Activated CD4-positive, alpha-beta T cell treated with anti-CD3 and anti-CD28 coated beads for 4 hours (primary cell): ENCODE results near the gene NDUFA8.

Experiments
- DNase-seq, 2 donors: peaks; one replicate each; pipeline ENCODE4 v3.0.0-alpha.2; 2020

Gene NDUFA8

DNA sequence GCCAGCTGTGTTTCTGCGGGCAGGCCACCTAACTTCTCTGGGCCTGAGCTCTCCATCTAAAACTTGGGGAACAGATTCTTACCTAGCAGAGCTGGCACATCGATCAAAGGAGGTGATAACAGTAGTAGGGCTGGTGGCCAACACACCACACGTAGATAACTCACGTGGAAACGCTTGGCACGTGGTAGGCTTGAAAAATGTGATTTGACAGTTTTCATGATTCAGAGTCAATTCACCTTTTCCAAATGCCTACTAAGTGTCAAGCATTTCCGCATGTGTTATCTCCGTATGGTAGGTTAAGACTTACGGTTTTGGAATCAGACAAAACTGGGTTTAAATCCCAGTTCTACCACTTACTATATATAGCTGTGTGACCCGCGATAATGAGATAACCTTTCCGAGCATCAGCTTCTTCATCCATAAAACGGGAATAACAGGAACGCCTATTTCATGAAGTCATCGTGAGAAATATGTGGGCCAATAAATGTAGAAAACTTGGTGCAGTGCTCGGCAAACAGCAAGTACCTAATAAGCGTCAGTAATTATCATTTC, 25.5 kb downstream of the NDUFA8 start:
- no peak for DNase-seq

DNA sequence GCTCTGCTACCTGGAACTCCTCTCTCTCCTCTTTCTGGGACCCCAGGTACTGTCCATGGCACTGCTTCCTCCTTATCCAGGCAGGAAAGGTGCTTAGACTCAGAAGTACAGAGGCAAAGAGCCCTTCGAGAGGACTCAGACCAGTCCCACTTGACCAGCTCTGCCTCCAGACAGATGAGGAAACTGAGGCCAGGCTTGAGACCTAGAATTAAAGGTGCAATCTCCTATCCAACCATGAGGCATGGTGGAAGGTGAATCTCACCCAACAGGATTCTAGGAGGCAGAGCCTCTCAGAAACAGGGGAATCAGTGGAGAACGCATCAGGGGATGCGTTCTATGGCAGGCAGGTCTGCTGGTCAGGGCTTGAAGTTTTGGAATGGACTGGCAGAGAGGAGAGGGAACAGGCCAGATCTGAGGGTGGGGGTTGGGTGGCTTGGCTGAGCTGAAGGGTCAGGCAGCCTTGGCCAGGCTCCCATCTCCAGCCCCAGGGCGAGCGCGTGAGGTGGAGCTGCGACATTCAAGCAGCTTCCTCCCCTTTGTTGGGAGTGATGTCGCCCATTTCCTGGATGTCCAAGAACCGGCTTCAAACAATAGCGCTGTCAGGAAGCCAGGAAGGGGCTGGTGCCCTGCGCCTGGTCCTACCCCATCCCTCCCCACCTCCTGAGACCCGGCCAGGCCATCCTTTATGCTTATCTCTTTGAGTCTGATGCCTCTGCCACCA, 26.2 kb downstream of the NDUFA8 start:
- no peak for DNase-seq

DNA sequence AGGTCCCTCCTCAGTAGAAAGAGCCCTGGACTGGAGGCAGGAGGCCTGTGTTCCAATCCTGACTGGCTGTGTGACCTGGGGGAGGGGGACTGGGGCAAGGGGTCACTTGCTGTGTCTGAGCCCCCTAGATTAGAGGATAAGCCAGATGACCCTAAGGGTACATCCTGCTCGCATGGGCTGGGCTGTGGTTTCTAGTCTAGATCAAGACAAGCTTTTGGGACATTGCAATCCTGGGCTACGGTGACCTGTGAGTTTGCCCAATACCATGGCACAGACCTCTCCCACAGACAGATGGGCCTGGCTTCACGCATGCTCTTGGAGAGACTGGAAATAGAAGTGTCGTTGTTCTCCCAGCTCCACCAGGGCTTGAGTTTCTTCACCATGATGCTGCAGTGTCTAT, 27.0 kb downstream of the NDUFA8 start:
- DNase-seq = no peak

DNA sequence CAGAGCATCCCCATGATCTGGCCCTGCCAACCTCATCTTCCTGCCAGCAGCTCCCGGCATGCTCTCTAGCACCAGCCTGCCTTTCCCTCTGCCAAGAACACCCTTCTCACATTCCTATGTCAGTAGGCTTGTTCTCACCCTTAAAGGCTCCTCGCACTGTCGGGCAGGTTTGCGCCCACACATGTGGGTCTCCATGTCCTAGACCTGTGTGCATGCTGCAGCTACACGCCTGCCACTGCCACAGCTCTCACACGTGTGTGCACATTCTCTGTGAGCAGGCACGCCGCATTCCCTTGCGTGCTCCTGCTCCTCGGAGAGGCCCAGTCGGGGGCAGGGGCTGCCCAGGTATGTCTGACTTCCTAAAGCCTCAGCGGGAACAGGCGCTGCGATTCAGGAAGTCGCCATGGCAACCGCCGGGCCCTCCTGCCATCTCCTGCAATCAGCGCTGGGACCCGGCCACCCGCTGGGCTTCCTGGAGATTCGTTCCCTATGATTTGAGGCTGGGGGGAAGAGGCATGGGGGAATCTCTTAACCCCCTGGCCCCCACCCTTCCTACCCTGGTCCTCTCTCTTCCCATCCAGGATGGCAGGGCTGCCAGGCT, 28.1 kb downstream of the NDUFA8 start:
- no peak for DNase-seq

DNA sequence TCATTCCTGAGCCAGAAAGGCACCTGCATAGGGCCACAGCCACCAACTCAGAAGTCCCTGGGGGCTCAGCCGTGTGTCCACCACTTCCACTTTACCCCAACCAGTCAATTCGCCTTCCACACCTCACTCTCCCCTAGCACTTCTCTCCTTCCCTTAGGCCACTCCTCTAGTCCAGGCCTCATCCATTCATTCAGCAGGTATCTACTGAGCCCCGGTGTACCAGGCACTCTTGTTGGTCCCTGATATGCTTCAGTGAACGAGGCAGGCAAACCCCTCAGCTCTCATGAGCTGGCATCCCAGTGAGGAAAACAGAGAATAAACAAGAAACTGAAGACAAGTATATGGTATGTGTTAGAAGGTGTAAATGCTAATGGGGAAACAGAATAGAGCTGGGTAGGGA, 28.7 kb downstream of the NDUFA8 start:
- DNase-seq = no peak

DNA sequence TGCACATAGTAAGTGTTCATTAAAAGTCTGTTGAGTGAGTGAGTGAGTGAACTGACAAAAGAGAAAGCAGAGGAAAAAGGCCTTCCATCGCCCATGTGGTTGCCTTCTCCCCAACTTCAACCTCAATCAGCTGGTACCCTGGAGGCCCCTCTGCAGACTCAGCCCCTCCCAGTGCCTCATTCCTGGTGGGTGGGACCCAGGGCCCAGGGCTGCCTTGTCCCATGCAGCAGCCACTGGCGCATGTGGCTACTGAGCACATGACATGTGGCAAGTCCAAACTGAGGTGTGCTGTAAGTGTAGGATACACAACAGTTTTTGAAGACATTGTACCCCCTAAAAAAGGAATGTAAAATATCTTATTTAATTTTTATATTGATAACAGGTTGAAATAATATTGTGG, 29.6 kb downstream of the NDUFA8 start:
- no peak for DNase-seq

DNA sequence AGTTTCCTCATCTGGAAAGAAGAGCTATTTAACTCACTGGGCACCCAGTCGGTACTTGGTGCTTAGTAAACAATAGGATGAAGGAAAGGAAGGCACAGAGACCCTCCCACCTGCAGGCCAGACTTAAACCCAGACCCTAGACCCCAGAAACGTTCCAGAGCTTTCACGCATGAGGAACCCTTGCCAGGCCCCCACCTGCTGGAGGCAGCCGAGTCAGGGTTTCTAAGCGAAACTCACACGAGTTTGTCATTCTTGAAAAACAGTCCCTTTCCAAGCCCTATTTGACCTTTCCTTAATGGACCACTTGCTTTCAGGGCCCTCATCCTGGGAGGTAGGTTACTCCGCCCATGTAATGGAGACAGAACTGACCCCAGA, 30.6 kb downstream of the NDUFA8 start:
- no peak for DNase-seq

DNA sequence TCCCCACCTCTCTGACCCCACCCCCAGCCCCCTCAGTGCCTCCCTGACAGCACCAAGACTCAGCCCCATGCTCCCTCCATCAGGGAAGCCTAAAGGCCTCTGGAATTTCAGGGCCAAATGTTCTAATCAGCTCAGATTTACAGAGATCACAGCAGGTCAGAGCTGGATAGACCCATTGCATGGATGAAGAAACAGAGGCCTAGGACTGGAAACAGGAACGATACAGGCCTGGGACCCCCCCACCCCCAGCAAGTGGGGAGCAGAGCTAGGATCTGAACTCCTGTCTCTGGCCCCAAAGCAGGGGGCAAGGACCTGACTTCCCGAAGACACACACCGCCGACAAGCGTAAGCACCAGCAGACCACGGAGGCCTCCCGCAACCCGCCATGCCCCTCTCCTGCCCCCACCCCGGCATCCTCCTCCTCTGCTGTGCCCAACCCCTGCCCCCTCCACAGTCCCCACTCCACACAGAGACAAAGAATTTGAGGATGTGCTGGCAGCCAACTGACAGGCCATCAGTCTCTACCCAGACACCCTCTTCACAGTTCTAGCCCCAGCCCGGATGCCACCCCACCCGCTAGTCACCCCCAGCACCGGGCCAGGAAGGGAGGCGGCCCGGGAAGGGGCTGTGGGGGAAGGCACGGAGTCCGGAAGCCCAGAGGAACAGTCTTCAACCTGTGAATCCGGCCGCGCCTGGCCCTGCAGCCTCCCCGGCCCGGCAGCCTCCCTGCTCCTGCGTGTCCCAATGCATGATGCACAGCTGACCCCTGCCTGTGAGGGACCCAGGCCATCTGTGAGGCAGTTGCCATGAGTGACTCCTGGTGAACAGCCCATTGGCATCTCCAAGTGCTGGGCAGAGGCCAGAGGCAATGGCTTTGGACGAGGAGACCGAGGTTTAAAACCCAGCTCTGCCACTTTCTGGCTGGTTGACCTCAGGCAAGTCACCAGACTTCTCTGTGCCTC, 31.3 kb downstream of the NDUFA8 start:
- DNase-seq = no peak

DNA sequence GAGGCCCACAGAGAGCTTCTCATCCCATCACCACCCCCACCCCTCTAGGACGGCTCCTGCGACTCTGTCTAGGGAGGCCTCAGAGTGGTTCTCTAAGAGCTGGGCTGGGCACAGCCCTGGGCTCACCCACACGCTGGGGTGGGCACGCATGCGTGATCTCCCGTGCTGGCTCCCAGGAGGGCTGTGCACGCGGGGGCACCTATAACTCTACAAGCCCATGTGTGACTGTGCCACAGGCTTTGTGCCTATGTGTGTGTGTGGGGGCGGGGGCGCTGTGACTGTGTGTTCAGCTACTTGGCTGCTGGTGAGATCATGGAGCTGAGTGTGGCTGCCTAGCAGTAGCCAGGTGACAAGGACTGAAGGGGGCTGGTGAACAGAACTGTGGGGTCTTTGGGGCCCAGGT, 32.2 kb downstream of the NDUFA8 start:
- DNase-seq = peak in 1 of 2 donors; percentile 27

DNA sequence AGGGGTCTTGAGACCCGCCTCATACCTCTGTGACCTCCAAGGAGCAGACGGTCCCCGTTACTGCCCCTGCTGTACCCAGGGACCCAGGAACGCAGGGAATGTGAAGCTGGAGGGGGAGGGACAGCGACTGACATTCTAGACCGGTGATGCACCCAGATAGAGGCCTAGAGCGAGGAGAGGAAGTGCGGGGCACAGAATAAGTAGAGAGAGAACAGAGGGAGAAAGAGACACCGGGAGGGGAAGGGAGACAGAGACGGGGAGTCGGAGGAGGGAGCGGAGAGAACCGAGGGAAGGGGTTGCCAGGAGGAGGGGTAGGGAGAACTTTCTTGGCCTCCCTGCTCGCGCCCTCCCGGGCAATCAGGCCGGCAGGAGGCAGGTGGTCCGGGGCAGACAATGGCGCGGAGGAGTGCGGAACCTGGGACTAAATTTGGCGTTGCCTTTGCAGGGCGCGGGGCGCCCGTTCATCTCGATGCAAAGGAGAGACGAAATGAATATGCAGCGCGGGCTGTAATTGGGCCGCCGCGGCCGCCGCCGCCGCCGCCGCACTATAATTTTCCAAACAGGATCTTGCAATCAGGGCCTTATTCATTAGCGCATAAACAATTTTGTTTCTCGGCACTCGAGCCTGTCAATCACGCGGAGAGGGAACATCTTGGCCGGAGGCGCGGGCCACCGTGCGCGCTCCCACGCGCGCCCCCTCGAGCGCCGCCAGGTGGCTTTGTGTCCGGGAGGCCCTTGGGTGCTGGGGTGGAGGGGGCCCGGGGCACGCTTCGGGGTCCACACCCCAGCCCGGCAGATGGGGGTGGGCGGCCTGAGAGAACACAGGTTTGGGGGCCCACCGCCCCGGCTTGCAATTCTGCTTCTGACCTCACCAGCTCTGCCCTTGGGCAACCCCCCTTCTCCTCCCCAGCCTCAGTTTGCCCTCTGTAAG, 33.0 kb downstream of the NDUFA8 start:
- no peak for DNase-seq

DNA sequence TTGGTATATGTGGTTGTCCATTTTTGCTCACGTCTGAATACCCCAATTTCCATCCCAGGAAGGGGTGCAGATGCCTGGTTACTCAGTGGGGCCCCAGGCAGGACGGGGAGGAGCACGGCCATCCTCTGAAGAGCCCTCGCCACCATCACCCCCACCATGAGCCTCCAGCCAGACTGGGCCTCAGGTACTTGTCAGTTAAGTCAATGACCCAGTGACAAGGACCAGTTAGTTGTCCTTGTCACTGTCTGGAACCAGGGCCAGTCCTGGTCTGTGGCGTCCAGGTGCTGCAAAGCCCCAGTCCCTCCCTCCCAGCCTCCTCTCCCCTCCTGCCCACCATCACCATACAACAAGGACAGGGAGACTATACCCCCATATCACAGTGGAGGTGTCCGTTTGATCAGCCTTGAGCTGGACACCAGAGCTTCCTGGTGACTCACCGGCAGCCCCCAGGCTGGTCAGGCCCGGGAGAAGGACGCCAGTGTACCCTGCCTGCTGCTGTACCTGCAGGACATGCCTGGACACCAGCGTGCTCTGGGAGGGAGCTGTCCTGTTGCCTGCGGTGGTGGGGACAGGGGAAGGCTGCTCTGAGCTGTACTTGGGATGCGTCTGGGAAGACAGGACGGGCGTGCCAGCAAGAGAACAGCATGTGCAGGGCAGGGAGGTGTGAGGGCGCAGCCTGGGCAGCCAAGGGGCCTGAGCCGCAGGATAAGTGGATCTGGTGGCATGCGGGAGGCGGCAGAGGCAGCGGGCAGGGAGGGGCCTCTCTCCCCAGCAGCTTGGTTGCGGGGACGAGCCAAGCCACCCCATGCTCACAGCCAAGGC, 33.9 kb downstream of the NDUFA8 start:
- DNase-seq = no peak

DNA sequence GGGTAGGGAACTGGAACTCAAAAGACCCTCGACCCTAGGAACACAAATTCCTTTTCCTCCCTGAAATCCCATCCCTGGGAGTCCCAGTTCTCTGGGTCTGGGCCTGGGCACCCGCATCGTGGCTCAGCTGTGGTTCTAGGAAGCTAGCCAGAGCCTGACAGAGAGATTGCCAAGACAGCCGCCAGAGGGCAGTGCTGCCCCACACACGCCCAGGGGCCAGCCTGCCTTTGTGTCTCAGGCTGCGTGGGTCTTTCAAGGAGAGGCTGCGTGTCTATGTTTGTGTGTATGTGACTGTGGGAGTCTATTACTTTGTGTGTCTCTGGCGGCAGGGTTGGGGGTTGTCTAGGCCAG, 34.4 kb downstream of the NDUFA8 start:
- DNase-seq = peak; percentile 72 to 78

DNA sequence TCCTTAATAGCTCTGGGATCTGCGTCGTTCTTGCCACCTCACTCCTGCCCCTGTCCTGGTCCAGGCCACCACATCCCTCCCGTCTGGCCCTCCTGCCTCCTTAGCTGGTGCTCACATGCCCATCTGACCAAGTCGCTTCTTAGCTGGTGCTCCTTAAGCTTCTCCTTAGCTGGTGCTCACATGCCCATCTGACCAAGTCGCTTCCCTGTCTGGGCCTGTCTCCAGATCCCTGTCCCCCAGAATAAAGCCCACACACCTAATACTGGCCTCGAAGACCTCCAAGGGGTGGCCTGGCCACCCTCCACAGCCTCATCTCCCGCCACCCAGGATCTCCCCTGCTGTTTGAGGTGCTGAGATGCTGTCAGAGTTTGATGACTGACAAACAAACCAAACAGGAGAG, 35.1 kb downstream of the NDUFA8 start:
- no peak for DNase-seq

DNA sequence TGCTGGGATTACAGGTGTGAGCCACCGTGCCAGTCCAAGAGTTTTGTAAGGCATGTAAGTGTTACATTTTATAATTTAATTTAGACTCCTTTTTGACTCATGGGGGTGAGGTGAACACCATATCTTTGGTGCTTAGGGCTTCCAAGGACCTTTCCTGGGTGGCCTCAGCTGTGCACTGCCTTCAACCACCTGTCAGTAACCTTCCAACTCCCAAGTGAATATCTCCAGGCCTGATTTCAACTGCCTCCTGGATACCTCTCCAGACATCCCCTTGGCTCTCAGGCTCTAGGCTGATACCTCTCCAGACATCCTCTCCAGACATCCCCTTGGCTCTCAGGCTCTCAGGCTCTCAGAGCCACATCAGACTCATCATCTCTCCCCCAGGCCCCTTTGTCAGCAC, 35.5 kb downstream of the NDUFA8 start:
- no peak for DNase-seq

DNA sequence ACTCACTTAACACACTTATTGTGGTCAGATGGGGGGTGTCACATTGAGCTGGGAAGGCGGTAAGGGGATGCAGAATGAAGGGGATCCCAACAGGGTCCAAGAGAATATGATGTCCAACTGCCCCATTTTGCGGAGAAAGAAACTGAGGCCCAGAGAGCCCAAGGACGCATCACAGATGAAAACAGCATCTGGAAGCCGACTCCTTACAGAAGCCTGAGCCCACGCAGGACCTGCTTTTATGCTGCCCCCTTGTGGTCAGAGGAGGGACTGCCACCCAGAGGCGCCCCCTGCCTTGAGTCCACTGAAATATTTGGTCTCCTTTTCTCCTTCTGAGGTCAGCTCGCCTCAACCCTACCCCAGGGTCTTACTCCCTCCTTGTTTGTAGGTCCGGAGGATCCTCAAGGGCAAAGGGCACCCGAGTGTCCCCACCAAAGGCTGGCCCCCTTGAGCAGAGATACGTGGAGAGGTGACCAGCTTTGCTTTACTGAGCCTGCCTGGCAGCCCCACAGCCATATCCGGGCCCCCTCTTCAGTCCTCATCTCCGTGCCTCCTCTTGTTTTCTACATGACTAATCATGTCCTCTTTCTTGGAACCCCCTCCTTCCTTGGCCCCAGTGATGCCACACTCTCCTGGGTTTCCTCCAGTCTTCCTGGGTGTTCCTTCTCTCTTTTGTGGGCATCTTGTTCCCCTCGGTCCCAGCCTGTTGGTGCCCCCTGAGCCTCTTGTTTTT, 36.5 kb downstream of the NDUFA8 start:
- DNase-seq = peak; percentile 49 to 72

DNA sequence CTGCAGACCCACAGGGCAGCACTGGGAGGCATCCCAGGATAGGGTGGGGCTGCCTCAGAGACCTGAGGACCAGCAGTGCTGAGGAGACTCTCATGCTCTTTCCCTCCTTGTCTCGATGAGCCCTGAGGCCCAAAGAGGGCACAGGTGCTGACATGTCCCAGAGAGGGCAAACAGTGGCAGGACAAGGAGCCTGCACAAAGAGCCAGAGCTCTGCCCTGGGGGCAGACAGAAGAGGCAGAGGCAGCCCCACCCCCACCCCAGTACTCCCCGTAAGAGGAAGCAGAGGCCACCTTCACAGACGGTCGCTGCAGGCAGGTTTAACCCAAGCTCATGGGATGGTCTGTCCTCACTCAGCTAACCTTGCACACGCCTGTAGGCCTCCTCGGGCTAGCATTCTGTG, 37.1 kb downstream of the NDUFA8 start:
- DNase-seq = no peak

DNA sequence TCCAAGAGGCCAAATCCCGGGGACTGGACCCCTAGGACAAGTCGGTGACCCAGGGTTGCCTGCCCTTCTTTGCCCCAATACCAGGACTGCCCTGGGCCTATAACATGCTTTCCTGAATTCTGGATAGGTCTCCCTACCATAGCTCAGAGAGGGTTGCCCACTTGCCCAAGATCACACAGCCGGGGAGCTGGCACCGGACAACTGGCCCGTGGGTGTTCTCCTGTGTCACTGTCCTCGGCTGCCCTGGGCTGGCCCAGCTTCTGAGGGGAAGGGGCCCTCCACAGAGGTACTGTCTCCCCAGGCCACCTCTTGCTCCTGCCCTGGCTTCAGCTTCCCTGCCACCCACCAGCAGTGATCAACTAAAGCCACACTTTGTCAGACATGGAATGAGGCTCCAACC, 37.6 kb downstream of the NDUFA8 start:
- DNase-seq = no peak

DNA sequence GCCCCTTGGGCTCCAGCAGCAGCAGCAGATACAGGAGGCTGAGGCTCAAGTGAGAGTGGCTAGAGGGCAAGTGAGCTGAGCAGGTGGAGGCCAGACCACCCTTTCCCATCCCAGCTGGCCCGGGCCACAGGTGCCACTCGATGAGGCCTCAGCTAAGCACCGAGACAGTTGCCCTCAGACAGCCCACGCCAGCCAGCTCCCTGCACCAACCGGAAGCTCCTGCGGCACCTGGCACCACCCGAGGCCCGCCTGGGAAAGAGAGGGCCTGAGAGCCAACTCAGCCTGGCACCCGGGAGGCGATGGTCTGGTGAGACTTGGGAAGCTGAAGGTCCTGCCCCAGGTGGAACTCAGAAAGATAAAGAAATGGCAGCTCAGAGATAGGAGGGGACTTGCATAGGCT, 38.2 kb downstream of the NDUFA8 start:
- DNase-seq = no peak

DNA sequence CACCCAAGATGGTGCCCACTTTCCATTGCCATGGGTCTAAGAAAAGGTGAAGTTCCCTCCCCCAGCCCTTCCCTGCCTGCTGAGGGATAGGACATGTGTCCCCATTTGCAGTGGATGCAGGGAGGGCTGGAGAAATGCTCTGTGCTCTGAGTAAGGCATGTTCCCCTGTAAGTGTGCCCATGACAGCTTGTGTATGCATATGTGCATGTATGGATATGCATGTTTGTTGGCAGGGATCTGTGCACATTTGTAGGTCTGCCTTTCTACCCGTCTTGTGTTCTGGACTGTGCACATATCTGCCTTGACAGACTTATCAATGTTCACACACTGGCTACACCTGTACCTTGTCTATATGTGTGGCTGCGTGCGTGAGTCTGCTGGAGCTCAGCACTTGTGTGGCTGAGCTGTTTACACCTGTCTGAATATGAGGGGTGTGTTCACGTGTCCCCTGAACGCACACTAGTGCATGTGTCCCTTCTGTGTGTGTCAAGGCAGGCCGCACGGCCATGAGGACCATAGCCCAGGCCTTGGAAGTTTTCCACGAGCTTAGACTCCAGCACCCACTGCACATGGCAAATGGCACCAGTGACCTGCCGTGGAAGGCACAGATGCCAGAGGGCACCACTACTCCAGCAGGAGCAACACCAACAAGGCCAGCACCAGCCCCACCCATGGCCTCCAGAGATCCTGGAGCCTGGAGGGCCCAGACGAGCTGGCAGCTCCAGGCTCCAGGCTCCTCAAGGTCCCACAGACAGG, 39.1 kb downstream of the NDUFA8 start:
- DNase-seq = no peak

DNA sequence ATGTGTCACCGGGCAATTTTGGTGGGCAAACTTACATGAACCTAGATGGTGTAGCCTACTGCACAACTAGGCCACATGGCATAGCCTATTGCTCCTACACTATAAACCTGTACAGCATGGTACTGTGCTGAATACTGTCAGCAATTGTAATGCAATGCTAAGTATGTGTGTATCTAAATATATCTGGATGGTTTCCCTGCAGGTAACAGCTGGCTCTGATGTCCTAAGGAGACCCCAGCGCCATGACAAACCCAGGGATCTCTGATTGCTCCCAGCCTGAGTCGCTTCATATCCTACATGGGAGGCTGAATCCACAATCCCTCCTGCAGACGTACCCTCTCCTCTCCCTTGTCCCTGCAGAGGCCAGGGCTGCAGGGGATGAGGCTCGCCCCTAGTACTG, 39.9 kb downstream of the NDUFA8 start:
- DNase-seq = no peak
